GM18526 (cell line): Measurements from ENCODE around the gene OR2G2.

Experiments
- POLR2A ChIP-seq: IDR thresholded peaks from 3 replicates; pipeline ENCODE4 v1.6.1; 2011; ENCODE audit not compliant: insufficient read length; ENCODE audit errors: extremely low read depth

The OR2G2 gene

DNA sequence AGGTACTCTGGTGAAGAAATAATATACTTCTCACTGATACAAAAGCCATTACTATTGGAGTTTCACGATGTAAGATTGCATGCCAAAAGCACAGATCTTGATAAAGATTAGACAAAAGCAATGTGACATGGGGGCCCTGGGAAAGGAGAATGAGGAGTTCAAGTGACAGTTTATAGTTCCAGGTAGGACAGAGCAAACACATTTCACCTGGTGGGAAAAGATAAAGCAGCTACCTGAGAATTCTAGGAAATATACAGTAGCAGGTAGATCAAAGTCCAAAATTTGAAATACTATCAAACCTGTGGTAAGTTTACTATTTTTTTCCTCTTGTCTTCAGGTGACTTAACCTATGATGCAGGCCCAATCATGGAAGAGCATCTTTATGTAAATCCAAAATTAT is 25.2 kb downstream of the OR2G2 start:
- TF ChIP-seq POLR2A = no peak

DNA sequence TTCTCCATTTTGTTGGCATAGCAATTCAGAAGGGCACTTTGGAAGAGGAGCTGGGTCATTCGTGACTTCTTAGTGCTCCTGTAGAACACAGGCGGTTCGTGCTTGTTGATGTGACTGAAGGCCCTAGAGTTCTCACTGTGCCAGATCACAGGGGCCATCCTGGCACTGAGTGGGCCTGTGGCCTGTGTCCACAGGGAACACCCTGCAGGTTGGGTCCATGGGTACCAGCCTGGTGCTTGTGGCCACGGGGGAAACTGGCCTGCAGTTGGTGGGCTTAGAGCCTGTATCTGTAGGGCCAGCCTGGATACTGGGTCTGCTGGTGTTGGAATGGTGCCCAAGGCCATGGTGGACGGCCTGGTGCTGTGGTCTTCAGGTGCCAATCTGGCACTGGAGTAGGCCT is 26.5 kb downstream of the OR2G2 start:
- no peak for TF ChIP-seq POLR2A

DNA sequence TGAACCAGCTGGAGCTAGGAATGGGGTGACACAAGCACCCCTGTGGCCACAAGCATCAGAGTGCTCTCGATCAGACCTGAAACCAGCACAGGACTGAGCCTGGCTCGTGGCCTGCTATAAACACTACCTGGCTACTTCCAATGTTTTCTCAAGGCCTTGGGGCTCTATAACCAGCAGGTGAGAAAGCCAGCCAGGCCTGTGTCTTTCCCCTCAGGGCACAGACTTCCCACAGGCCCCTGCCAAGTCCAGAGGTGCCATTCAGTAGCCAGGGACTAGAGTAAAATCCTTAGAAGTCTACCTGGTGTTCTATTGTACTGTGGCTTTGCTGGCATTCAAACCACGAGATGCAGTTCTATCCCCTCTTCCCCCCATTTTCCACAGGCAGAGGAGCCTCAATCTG is 39.8 kb downstream of the OR2G2 start:
- TF ChIP-seq POLR2A = no peak

DNA sequence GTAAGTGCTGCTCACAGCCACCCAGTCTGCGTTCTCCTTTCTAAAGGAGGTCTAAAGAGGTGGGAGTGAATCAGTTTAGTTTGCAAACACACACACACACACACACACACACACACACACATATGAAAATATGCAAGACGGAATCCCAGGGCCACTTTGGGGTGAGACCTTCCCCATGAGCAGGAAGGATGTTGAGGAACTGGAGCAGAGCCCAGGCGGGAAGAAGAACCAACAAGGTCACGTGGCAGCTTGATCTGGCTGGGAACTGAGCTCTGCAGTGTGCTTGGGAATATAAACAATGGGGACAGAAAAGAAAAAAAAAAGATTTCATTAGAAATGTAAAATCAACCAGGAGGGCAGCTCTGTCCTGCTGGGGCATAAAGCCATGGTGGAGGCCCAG is 49.9 kb downstream of the OR2G2 start:
- no peak for TF ChIP-seq POLR2A

DNA sequence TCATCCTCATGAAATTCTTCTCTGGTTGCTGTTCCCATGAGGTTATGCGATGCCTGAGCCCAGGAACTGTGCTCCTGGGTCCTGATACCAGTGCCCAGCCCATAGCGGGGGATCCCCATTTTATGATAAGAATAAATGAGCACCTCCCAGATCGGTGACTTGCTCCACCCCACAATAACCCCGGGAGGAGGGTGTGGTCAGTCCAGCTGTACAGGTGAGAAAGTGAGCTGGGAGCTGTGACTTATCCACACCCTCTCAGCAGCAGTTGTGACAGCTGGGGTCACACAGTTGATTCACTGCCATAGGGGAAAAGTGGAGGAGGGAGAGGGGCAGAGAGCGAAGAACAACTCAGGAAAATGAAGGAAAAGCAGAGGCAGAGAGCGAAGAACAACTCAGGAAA is 50.6 kb downstream of the OR2G2 start:
- TF ChIP-seq POLR2A = no peak
